Stimulated activated CD4-positive, alpha-beta T cell treated with anti-CD3 and anti-CD28 coated beads, Interleukin-12 subunit alpha, Interleukin-12 subunit beta, amount 100 ng/mL, for 4 hours (primary cell): Measurements from ENCODE around the gene PELI3.
"Not testable (repeated sequence)": the region's sequence is repeated elsewhere in the genome, so short reads cannot be mapped to it uniquely, and the experiment has no call there.

Experiments
- DNase-seq: peaks from one replicate; pipeline ENCODE4 v3.0.0-alpha.2; 2020

PELI3 gene, protein sequence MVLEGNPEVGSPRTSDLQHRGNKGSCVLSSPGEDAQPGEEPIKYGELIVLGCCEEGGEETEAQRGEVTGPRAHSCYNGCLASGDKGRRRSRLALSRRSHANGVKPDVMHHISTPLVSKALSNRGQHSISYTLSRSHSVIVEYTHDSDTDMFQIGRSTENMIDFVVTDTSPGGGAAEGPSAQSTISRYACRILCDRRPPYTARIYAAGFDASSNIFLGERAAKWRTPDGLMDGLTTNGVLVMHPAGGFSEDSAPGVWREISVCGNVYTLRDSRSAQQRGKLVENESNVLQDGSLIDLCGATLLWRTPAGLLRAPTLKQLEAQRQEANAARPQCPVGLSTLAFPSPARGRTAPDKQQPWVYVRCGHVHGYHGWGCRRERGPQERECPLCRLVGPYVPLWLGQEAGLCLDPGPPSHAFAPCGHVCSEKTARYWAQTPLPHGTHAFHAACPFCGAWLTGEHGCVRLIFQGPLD

DNA sequence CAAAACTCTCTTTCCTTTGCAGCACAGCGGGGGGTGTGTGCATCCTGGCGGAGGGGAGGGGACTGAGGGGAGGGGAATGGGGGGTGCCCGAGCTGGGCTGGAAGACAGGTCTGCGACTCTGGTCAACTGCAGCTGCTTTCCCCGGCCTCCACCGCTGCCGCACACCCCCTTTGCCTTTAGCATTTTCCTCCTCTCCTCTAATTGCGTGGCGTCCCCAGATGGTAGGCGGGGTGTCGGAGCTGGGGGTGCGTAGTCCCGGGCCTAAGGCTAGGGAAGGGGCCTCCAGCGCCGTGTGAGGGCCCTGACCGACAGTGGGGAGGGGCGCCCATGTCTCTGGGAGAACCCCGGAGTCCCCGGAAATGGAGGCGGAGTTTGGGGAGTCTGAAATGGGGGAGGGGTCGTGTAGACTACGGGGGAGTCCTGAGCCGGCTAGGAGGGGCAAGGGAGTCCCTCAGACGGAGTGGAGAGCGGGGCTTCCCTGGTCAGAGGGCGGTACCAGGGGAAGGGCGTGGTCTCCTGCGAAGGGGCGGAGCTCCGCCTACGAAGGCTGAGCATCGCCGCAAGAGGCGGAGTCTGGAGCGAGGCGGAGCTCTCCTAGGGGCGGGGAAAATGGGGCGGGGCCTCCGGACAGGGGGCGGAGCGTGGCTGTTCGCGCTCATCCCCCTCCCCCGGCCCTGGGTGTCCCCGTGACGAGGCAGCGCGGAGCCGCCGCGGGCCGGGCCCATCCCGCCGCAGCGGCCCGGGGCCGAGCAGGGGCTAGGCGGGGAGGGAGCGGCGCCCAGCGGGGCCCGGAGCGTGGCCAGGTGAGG lies at the start of gene PELI3:
Gene PELI3, plus strand, starts transcription at position 681 of the 809 bp plus-strand sequence. CDS start 1,224 bp downstream, outside the sequence.
- peak; percentile 98 for DNase-seq

DNA sequence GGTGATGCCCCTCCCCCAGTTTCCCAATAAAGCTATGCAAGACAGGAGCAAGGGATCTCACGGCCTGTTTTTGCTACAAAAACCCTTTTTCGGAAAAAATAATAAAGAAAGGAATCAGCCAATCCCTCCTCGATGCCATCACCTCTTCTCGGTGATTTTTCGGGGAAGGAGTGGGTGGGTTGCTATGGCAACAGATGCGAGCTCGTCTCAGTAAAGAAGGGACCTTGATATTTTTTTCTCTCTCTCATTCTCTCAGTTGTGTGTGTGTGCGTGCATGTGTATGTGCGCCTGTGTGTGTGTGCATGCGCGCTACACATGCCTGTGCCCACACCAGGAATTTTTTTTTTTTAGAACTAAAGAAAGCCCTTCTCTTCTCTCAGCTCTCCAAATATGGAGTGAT lies 49.7 kb upstream of the PELI3 start:
- DNase-seq: no peak

DNA sequence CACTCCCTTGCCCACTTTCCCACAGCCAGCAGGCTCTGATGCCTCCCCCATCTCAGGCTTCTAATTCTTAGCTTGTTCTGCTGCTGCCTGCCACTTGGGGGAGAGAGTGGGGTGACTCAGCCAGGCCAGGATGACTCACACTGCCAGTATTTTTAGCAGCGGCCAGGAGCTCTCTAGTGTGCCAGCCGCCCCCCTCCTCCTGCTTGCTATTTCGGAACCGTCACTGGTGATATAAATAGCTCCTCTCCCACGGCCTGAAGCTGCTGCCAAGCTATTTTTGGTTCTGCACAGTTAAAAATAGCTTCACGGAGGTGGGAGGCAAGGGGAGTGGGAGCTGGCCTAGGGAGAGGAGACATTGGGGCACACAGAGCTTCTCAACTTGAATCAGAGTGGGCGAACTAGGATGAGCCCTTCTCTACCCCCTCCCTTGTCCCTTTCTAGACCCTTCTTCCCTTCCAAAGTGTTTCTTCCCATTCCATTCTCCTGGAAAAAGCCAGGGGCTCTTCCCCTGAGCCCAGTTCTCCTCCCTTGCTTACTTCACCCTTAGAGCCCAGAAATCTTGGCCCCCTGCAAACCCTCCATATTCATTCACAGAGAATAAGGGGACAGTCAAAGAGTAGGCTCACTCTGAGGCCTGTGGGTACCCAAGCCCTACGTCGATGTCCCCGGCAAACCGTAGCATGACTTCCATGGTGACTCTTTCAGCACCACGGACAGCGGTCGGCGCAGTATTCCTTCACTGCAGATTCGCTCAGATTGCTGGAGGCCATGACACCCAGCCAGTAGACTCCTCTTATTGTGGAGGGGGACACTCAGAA lies 48.3 kb upstream of the PELI3 start:
- peak; percentile 59 for DNase-seq

DNA sequence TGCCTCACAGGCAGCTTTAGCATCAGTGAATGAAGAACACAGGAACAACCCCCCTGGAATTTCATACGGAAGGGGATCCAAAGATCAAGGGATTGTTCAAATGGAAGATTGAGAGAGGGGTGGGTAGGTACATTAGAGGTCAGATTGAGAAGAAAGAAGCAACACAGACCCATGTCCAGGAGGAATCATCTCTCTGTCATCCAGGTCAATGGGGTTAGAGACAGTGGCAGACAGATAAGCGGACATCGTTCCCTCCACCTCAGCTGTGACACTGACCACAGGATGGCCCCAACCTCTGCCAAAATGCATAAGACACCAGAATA lies 47.8 kb upstream of the PELI3 start:
- DNase-seq: no peak

DNA sequence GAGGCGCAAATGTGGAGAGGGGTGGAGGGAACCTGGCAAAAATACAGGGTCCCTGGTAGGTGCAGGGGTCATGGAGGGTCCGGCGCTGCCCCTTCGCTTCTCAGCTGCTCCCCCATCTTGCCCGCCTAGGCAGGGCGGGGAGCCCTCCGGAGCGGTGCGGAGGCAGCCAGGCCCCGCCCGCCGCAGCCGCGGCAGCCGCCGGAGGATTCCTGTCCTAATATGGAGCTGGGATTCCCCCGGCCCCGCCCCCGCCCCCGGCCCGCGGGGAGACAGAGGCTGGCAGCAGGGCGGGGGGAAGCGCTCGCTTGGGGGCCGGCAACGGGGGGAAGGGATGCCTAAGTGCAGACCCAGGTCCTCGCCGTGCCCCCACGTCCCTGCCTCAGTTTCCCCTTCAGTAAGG lies 46.9 kb upstream of the PELI3 start:
- DNase-seq: no peak

DNA sequence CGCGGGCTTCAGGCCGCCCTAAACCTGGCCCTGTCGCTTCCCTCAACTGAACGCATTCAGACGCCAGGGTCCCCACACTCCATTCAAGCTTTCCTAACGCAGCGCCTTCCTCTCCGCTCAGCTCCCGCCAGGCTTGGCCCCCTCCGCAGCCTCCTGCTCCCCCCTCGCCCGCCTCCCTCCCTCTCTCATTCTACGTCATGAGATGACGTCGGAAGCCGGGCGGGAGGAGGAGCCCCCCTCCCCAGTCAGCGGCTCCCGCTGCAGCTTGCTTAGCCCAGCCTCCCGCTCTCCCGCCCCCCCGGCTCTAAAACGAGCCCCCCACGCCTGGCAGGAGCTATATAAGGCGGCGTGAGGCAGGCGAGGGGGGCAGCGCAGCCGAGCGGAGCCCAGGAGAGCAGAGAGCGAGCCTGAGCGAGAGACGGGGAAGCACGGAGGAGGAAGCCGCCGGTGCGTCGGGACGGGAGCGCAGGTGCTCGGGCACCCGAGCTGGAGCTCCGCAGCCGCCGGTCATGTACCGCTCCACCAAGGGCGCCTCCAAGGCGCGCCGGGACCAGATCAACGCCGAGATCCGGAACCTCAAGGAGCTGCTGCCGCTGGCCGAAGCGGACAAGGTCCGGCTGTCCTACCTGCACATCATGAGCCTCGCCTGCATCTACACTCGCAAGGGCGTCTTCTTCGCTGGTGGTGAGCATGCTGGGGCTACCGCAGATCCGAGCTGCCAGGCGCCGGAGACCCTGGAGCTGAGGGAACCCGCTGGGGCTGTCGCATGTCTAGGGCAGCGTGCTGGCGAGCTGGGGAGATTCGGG lies 45.8 kb upstream of the PELI3 start, which contains the start of gene NPAS4:
Gene NPAS4, plus strand, starts transcription at position 365 of the 806 bp plus-strand sequence. Its CDS starts 145 bp downstream, at position 510.
- no peak for DNase-seq

DNA sequence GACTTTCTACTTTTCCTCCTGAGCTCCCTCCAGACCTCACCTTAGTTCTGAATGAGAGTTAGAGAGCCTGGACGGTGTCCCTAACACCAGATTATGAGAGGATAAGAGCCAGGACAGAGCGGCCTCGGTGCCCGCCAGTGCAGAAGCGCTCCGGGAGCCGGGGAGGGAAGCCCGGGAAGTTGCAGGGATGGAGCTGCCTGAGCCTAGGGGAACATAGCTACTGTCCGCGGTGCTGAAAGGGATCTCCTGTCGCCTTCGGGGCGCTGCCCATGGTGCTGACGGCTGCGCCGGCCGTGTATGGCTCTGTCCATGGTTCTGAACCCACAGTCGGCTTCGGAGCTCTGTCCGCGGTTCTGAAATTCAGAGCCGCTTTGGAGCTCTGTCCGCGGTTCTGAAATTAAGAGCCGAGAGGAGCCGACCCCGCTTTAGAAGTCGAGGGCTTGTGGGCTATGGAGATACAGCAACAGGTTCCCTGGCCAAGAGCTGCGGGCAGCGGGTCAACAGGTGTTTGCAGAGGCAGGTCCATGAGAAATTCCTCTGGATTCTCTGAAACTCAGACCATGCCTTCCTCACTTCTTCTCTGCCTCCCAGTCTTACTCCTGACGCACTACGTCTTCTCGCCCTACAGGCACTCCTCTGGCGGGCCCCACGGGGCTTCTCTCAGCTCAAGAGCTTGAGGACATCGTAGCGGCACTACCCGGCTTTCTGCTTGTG lies 45.1 kb upstream of the PELI3 start:
- peak; percentile 82 for DNase-seq

DNA sequence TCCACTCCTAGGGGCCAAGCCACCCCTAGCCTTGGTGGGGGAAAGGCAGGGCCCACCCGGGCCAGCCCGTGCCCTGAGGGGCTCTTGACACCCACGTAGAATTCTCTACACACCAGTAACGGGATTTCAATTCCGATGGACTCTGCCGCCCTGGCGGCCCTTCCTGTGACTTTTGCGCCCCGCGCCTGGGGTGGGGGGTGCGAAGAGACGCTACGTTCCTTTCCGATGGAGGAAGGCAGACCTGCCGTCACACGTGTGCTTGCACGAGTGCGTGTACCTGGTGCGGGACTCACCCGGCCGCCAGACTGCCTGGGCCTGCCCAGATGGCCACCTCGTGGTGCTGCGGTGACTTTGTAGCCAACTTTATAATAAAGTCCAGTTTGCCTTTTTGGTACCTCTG lies 40.4 kb upstream of the PELI3 start:
- no peak for DNase-seq

DNA sequence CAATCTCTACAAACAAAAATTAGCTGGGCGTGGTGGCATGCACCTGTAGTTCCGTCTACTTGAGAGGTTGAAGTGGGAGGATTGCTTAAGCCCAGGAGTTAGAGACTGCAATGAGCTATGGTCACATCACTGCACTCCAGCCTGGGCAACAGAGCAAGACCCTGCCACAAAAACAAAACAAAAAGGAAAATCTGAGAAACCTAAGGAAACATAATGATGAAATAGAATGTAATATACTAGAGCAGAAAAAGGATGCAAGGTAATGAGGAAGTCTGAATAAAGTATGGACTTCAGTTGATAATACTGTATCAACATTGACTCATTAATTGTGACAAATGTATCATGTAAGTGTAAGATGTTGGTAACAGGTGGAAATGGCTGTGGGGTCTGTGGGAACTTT lies 37.8 kb upstream of the PELI3 start:
- DNase-seq: no peak

DNA sequence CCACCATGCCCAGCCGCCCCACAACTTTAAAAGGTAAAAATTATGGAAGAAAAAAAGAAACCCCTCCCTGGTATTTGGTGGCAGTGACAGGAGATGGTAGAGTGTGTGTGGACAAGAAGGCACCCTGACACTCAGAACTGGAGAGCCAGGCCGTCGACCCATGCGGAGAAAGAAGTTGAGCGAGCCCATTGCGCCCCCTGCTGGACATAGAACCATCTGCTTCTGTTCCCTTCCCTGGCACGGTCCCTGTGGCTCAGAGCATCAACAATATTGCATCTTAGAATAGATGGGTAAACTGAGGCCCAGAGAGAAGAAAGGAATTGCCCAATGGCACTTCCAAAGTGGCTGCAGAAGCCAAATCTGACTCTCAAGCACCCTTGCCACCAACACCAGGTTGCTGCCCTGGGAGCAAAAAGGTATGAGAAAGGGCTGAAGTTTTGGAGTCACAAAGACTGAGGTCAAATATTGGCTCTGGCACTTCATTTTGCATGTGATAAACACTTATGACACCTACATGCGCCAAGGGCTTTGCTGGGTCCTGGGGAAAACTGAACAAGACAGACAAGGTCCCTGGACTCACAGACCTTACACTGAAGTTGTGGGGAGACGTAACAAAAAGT lies 36.6 kb upstream of the PELI3 start:
- peak; percentile 76 for DNase-seq

DNA sequence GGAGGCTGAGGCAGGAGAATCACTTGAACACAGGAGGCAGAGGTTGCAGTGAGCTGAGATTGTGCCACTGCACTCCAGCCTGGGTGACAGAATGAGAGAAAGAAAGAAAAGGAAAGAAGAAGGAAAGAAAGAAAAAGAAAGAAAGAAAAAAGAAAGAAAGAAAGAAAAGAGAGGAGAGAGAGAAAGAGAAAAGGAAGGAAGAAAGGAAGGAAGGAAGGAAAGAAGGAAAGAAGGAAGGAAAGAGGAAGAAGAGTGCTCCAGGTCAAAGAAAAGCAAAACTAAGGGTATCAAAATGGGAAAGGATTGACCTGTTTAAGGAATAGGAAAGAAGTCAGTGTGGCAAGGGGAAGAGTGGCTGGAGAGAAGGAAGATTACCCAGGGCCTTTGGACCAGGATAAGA lies 35.4 kb upstream of the PELI3 start:
- not testable (repeated sequence) for DNase-seq

DNA sequence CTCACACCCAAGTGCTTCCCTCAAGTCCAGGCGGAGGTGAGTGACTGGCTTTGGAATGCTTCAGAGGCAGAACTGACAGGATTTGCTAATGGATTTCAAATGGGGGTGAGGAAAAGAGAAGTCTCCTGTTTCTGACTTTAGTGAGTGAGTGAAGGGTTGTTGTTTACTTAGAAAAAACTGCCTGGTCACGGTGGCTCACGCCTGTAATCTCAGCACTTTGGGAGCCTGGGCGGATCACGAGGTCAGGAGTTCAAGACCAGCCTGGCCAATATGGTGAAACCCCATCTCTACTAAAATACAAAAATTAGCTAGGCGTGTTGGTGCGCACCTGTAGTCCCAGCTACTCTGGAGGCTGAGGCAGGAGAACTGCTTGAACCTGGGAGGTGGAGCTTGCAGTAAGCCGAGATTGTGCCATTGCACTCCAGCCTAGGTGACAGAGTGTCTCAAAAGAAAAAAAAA lies 34.8 kb upstream of the PELI3 start:
- DNase-seq: not testable (repeated sequence)

DNA sequence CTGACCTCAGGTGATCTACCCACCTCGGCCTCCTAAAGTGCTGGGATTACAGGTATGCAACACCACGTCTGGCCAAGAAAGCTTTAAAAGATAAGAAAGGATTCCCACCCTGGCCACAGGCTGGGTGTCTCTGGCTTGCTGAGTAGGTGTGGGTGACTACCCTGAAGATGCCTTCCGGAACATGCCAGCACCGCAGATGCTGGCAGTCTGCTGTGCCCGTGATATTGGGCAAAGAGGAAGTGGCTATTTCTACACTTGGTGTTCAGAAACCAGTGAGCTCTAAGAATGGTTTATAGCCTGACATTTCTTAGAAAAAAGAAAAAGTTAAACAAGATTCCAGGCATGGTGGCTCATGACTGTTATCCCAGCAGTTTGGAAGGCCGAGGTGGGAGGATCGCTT lies 34.1 kb upstream of the PELI3 start:
- DNase-seq: no peak

DNA sequence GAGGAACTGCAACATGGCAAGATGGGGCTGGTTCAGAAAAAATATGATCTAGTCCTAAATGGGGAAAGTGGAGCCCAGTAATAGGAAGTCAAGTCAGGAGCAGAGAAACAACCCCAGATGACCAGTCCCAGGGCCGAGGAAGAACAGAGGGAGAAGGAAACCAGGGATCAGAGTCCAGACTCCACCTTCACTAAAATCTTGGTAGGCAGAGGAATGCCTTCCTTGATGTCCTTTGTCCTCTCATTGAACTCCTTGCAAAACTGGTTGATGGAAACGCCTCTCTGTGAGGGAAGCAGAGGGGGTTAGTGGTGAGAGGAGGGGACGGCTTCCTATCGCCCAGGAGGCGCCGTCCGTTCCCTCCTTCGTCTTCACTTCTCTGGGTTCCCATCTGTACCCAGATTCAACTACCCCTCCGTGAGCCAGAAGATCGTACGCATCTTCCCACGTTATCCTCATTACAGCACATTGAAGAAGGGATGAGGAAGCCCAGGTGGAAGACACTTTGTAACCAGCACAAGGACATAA lies 28.7 kb upstream of the PELI3 start:
- no peak for DNase-seq

DNA sequence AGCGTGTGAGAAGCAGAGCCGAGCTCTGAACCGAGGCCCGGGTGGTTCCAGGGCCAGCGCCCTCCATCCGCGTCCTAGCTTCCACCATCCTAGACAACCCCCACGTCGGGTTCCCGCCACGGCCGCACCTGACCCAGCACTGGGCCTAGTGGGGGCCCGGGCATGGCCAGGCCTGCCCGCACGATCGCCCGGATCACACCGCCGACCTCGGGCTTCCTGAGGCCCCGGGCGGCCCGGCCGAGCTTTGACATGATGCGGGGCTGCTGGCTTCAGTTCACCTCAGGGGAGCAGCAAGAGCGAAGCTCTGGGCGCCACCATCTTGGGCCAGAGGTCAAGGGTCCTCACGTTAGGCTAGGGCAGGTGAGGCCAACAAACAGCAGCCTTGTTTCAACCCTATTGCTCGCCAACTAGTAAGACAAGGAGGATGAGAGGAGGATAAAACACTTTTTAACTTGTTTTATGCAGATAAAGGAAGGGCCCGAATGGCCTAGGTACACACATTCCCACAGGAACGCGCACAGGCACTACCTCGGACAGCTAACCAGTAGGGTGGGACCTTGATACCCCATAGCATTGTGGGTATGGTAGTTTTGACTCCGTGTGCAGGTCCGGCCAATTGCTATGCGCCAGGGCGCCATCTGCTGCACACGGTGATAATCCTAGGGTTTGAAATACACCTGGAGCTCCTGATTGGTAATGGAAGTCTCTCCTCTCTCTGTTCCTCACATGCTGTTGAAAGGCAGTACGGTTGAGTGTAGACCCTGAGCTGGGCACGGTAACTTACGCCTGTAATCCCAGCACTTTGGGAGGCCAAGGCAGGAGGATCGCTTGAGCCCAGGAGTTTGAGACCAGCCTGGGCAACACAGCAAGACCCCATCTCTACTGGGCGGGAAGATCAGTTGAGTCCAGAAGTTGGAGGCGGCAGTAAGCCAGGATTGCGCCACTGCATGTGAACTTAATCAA lies 27.9 kb upstream of the PELI3 start, which contains the start of gene MRPL11:
Gene MRPL11, minus strand, starts transcription at position 345 of the 963 bp plus-strand sequence. Its CDS starts 94 bp downstream, at position 251.
- DNase-seq: peak; percentile 86

DNA sequence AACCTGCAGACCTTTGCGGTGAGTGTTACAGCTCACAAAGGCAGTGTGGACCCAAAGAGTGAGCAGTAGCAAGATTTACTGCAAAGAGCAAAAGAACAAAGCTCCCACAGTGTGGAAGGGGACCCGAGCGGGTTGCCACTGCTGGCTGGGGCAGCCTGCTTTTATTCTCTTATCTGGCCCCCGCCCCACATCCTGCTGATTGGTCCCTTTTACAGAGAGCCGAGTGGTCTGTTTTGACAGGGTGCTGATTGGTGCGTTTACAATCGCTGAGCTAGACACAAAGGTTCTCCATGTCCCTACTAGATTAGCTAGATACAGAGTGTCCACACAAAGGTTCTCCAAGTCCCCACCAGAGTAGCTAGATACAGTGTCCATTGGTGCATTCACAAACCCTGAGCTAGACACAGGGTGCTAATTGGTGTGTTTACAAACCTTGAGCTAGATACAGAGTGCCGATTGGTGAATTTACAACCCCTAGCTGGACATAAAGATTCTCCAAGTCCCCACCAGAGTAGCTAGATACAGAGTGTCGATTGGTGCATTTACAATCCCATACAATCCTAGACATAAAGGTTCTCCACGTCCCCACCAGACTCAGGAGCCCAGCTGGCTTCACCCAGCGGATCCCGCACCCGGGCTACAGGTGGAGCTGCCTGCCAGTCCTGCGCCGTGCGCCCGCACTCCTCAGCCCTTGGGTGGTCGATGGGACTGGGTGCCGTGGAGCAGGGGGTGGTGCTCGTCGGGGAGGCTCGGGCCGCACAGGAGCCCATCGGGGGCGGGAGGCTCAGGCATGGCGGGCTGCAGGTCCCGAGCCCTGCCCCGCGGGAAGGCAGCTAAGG lies 26.4 kb upstream of the PELI3 start:
- not testable (repeated sequence) for DNase-seq

DNA sequence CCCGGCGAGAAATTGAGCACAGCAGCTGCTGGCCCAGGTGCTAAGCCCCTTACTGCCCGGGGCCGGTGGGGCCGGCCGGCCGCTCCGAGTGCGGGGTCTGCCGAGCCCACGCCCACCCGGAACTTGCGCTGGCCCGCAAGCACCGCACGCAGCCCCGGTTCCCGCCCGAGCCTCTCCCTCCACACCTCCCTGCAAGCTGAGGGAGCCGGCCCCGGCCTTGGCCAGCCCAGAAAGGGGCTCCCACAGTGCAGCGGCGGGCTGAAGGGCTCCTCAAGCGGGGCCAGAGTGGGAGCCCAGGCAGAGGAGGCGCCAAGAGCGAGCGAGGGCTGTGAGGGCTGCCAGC lies 25.8 kb upstream of the PELI3 start:
- not testable (repeated sequence) for DNase-seq

DNA sequence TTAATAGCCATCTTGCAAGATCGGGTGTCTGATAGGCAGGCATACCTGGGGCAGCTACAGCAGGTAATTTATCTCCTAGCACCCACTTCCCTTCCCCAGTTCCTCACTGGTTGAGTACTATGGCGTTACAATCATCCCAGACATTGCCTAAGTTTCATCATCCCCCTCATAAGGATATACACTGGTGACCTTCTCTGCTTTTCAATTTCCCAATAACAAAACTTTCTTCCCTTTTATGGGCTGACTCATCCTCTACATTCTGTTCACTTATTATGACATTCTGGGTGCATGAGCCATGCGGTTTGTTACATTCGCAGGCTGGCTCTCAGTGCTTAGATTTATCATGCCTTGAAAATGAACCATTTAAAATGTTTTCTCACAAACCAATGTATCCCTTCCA lies 23.1 kb upstream of the PELI3 start:
- DNase-seq: no peak
